HCT116 (cell line): ENCODE data around the gene SAP30L. TPM values are rescaled to one million over a fixed set of nuclear protein-coding genes. Genes with fewer than 3 reads are reported as not detected.

Experiments
- ATAC-seq: fragments of 200-7000 bp; cut with Tn5 transposase; 2 replicates; pipeline ENCODE4 v1.9.1; 2020; ENCODE audit warnings: mild to moderate bottlenecking, moderate library complexity
- BruUV-seq: library from RNA; stranded (reverse); fragments of 400-500 nt; replicated peaks from 2 replicates; lab custom pipeline; 2021; lab: Mats Ljungman, UMichigan
- CTCF ChIA-PET: fragments of 300-600 bp; sonication (Branson Sonifier 250); formaldehyde crosslinking; loops from one replicate; lab custom pipeline; 2021; ENCODE audit warnings: antibody characterized with exemption; lab: Charles Lee
- POLR2A ChIA-PET: fragments of 300-600, 350-600 bp; sonication (Branson Sonifier 250); formaldehyde crosslinking; loops from one replicate; lab custom pipeline; 2021; ENCODE audit warnings: antibody characterized with exemption; lab: Charles Lee
- RAD21 ChIA-PET, 2 experiments: fragments of 300-600 bp; sonication (Branson Sonifier 250); formaldehyde crosslinking; loops; one replicate each; lab custom pipeline; 2023; ENCODE audit warnings: low total read pairs in 2 of 2; ENCODE audit not compliant: uncharacterized antibody in 2 of 2, unreplicated experiment in 2 of 2, low non-redundant PET in 1 of 2; lab: Charles Lee
- DNase-seq: peaks from one replicate; pipeline ENCODE4 v3.0.0-alpha.2; 2010; ENCODE audit warnings: low read depth, low spot score
- H2AFZ ChIP-seq: fragments of 200-600 bp; shearing (Covaris generic), sonication (generic); 2 replicates; pipeline ENCODE4 v1.6.1; 2017; ENCODE audit warnings: low read depth, mixed run types, mixed read lengths, antibody characterized with exemption, low read length; ENCODE audit not compliant: poor library complexity, severe bottlenecking
- H3K27ac ChIP-seq: 2 replicates; pipeline ENCODE4 v1.5.1; 2012; ENCODE audit warnings: low read depth, low read length
- H3K27me3 ChIP-seq: fragments of 200-600 bp; sonication (generic); 2 replicates; pipeline ENCODE4 v1.6.1; 2016; ENCODE audit warnings: mixed run types, low read length, mixed read lengths; ENCODE audit not compliant: insufficient read depth
- H3K36me3 ChIP-seq, 2 experiments: fragments of 200-500 bp in 1 of 2; fragments of 200-600 bp in 1 of 2; sonication (Bioruptor generic) in 1 of 2; sonication (generic) in 1 of 2; 2 replicates each; pipeline versions ENCODE4 v1.5.1 to v1.6.1; 2014 to 2016; ENCODE audit warnings: low read length in 2 of 2, inconsistent platforms in 1 of 2, mixed read lengths in 1 of 2, mixed run types in 1 of 2; ENCODE audit not compliant: insufficient read depth in 2 of 2, control insufficient read depth in 1 of 2
- H3K4me1 ChIP-seq, 2 experiments: fragments of 200-600 bp in 1 of 2; sonication (generic) in 1 of 2; 2 replicates each; pipeline versions ENCODE4 v1.5.1 to v1.6.1; 2012 to 2017; ENCODE audit warnings: low read length in 2 of 2, inconsistent platforms in 1 of 2, mild to moderate bottlenecking in 1 of 2, mixed read lengths in 1 of 2, mixed run types in 1 of 2, moderate library complexity in 1 of 2; ENCODE audit not compliant: insufficient read depth in 2 of 2, control insufficient read depth in 1 of 2
- H3K4me2 ChIP-seq: fragments of 200-600 bp; sonication (generic); 2 replicates; pipeline ENCODE4 v1.6.1; 2017; ENCODE audit warnings: mixed run types, low read length, mixed read lengths
- H3K4me3 ChIP-seq, 2 experiments: fragments of 200-600 bp in 1 of 2; sonication (generic) in 1 of 2; replicated peaks in 1 of 2; 2 replicates each; pipeline ENCODE4 v1.5.1; 2011 to 2016; ENCODE audit warnings: low read length in 2 of 2, control low read depth in 1 of 2, low read depth in 1 of 2, mild to moderate bottlenecking in 1 of 2, mixed read lengths in 1 of 2, mixed run types in 1 of 2
- H3K79me2 ChIP-seq: fragments of 200-600 bp; sonication (generic); 2 replicates; pipeline ENCODE4 v1.6.1; 2017; ENCODE audit warnings: mild to moderate bottlenecking, mixed run types, low read length, moderate library complexity, mixed read lengths; ENCODE audit not compliant: insufficient read depth
- H3K9ac ChIP-seq: fragments of 200-600 bp; sonication (generic); 2 replicates; pipeline ENCODE4 v1.6.1; 2016; ENCODE audit warnings: low read length, mixed read lengths
- H3K9me2 ChIP-seq: fragments of 200-600 bp; sonication (generic), shearing (Covaris generic); 2 replicates; pipeline ENCODE4 v1.6.1; 2017; ENCODE audit warnings: mixed run types, mild to moderate bottlenecking, moderate library complexity; ENCODE audit not compliant: insufficient read depth
- H3K9me3 ChIP-seq, 2 experiments: fragments of 200-500 bp in 1 of 2; fragments of 200-600 bp in 1 of 2; sonication (Bioruptor generic) in 1 of 2; sonication (generic) in 1 of 2; 2 replicates each; pipeline ENCODE4 v1.6.1; 2014 to 2017; ENCODE audit warnings: low read length in 2 of 2, mixed read lengths in 2 of 2, inconsistent platforms in 1 of 2, low read depth in 1 of 2, mild to moderate bottlenecking in 1 of 2, mixed run types in 1 of 2, moderate library complexity in 1 of 2; ENCODE audit not compliant: control insufficient read depth in 1 of 2, insufficient read depth in 1 of 2
- H4K20me1 ChIP-seq: fragments of 200-600 bp; sonication (generic), shearing (Covaris generic); 2 replicates; pipeline ENCODE4 v1.6.1; 2017; ENCODE audit warnings: mixed run types, mild to moderate bottlenecking, moderate library complexity; ENCODE audit not compliant: insufficient read depth
- ATF3 ChIP-seq: IDR thresholded peaks from 2 replicates; pipeline ENCODE4 v1.6.1; 2012
- CBX3 ChIP-seq: IDR thresholded peaks from 2 replicates; pipeline ENCODE4 v1.6.1; 2012; ENCODE audit warnings: low read depth
- CTCF ChIP-seq, 3 experiments: fragments of 200-600 bp in 1 of 3; sonication (generic) in 1 of 3; IDR thresholded peaks in 2 of 3; conservative IDR thresholded peaks in 1 of 3; 2 replicates each; pipeline ENCODE4 v1.5.1; 2012 to 2017; ENCODE audit warnings: low read depth in 2 of 3, low read length in 2 of 3, antibody characterized with exemption in 1 of 3, borderline replicate concordance in 1 of 3, control low read depth in 1 of 3, mild to moderate bottlenecking in 1 of 3, mixed read lengths in 1 of 3, mixed run types in 1 of 3, moderate library complexity in 1 of 3; ENCODE audit not compliant: insufficient read depth in 1 of 3
- EGR1 ChIP-seq: IDR thresholded peaks from 2 replicates; pipeline ENCODE4 v1.6.1; 2012; ENCODE audit warnings: low read depth
- ELF1 ChIP-seq: IDR thresholded peaks from 2 replicates; pipeline ENCODE4 v1.6.1; 2012; ENCODE audit warnings: low read depth, borderline replicate concordance
- EZH2 ChIP-seq: fragments of 200-600 bp; sonication (generic); IDR thresholded peaks from 2 replicates; pipeline ENCODE4 v1.6.1; 2017; ENCODE audit warnings: antibody characterized with exemption, mixed run types
- EZH2phosphoT487 ChIP-seq: fragments of 200-600 bp; IDR thresholded peaks from 2 replicates; pipeline ENCODE4 v1.6.1; 2018; ENCODE audit warnings: antibody characterized with exemption, borderline replicate concordance
- MAX ChIP-seq: IDR thresholded peaks from 2 replicates; pipeline ENCODE4 v1.6.1; 2012
- POLR2A ChIP-seq: IDR thresholded peaks from 2 replicates; pipeline ENCODE4 v1.7.0; 2011; ENCODE audit warnings: borderline replicate concordance; ENCODE audit not compliant: insufficient read depth, insufficient read length; ENCODE audit errors: extremely low read depth
- POLR2AphosphoS5 ChIP-seq: IDR thresholded peaks from 2 replicates; pipeline ENCODE4 v1.6.1; 2011; ENCODE audit warnings: mild to moderate bottlenecking, low read depth, low read length, moderate library complexity
- SIN3A ChIP-seq: IDR thresholded peaks from 2 replicates; pipeline ENCODE4 v1.6.1; 2012; ENCODE audit warnings: low read depth
- SP1 ChIP-seq: IDR thresholded peaks from 2 replicates; pipeline ENCODE4 v1.6.1; 2012; ENCODE audit warnings: low read depth
- TCF7L2 ChIP-seq: IDR thresholded peaks from 2 replicates; pipeline ENCODE4 v1.7.0; 2011; ENCODE audit warnings: borderline replicate concordance, inconsistent platforms; ENCODE audit not compliant: insufficient read depth, insufficient read length; ENCODE audit errors: extremely low read depth
- YY1 ChIP-seq: IDR thresholded peaks from 2 replicates; pipeline ENCODE4 v1.6.1; 2011; ENCODE audit warnings: low read length, low read depth, moderate library complexity, mild to moderate bottlenecking; ENCODE audit not compliant: insufficient replicate concordance; ENCODE audit errors: extremely low read depth
- ZBTB33 ChIP-seq: IDR thresholded peaks from 2 replicates; pipeline ENCODE4 v1.6.1; 2011; ENCODE audit warnings: mild to moderate bottlenecking, low read length, moderate library complexity; ENCODE audit not compliant: insufficient replicate concordance; ENCODE audit errors: extremely low read depth
- ZFX ChIP-seq: fragments of 450-650 bp; IDR thresholded peaks from 2 replicates; pipeline ENCODE4 v1.6.1; 2017
- ZNF274 ChIP-seq: fragments of 200-500 bp; sonication (Bioruptor generic); IDR thresholded peaks from 2 replicates; pipeline ENCODE4 v1.6.1; 2014; ENCODE audit warnings: mild to moderate bottlenecking, low read depth, low read length, inconsistent platforms
- intact Hi-C: fragments of 100-400 bp; cut with micrococcal nuclease; formaldehyde crosslinking; loops from 2 replicates; pipeline ENCODE4 v1.10.0; 2022
- total RNA-seq: library from RNA; stranded (reverse); gene quantifications from one replicate; pipeline ENCODE4 v1.2.1, GENCODE V29; 2021; ENCODE audit not compliant: unreplicated experiment

SAP30L gene
- total RNA-seq, 1 experiment from 2014 or later = 25.5 TPM

- CTCF ChIA-PET = interaction anchor here (0.8 to 2.8 kb wide), 5 partner anchors 13 to 394 kb away, joined by 4 to 11 read pairs (median 5); no protein-coding TSS in a partner anchor
- intact Hi-C loops = loop anchor here (2.0 kb wide), 1 partner anchor 393 kb away; no protein-coding TSS in a partner anchor
- POLR2A ChIA-PET = no interaction called here
- H3K4me3 ChIP-seq = no peak overlapping the region
- no peak for ATAC-seq
- no TSS peak for BruUV-seq
- H3K36me3 ChIP-seq = no peaks in the 10 kb centered on the region
- no peak overlapping the region for H3K27ac ChIP-seq
- DNase-seq = no peak
- no peaks in the 10 kb centered on the region for H3K9me3 ChIP-seq
- no peak overlapping the region for H2AFZ ChIP-seq
- RAD21 ChIA-PET = interaction anchor here in 1 of 2 experiments (0.8 kb wide), 1 partner anchor 166 kb away, joined by 5 read pairs; no protein-coding TSS in a partner anchor
- H3K9ac ChIP-seq = no peak overlapping the region
- H3K27me3 ChIP-seq = no peaks in the 10 kb centered on the region
- H3K4me1 ChIP-seq = peaks cover 4 to 5% of the 10 kb centered on the region in 2 experiments; a peak in 3 of 4 replicates
- no peaks in the 10 kb centered on the region for H3K79me2 ChIP-seq
- H3K4me2 ChIP-seq = no peak overlapping the region
- no peaks in the 10 kb centered on the region for H4K20me1 ChIP-seq
- no peak for TF ChIP-seq EZH2
- no peak for TF ChIP-seq TCF7L2
- no peak for TF ChIP-seq CBX3
- TF ChIP-seq ZBTB33 = no peak
- TF ChIP-seq EZH2phosphoT487 = no peak
- TF ChIP-seq SIN3A = no peak
- TF ChIP-seq MAX = no peak
- no peak for TF ChIP-seq EGR1
- no peak for TF ChIP-seq POLR2AphosphoS5
- no peak for TF ChIP-seq ZNF274
- TF ChIP-seq ZFX = no peak
- TF ChIP-seq ELF1 = no peak
- TF ChIP-seq CTCF (IDR thresholded peaks at IDR 0.05 in 2 of 3, conservative IDR thresholded peaks at IDR 0.05 in 1 of 3; ENCODE audit: borderline replicate concordance in 1 of 3, insufficient read depth in 1 of 3, low read depth in 2 of 3, low read length in 2 of 3) = no peak
- TF ChIP-seq YY1 = no peak
- no peak for TF ChIP-seq ATF3
- no peak for TF ChIP-seq SP1
- TF ChIP-seq POLR2A = no peak
- H3K9me2 ChIP-seq = no peaks in the 10 kb centered on the region
Measured at GRCh38 chr5:154466147-154466546, 20.4 kb downstream of the SAP30L start.
